Calu3 (cell line): ENCODE measurements around the gene ANKS1B. TPM values are rescaled to one million over a fixed set of nuclear protein-coding genes. Genes with fewer than 3 reads are reported as not detected.
A peak's percentile ranks its signal among the peaks of the same experiment; 100 is the strongest.

Experiments used
- BruUV-seq: library from RNA; stranded (reverse); fragments of 400-500 nt; replicated peaks from 2 replicates; lab custom pipeline; 2021; lab: Mats Ljungman, UMichigan
- CTCF ChIA-PET: fragments of 300-600 bp; sonication (Branson Sonifier 250); formaldehyde crosslinking; loops from one replicate; lab custom pipeline; 2022; ENCODE audit warnings: antibody characterized with exemption; lab: Charles Lee
- DNase-seq: peaks from one replicate; pipeline ENCODE4 v3.0.0; 2022
- H3K27ac Mint-ChIP-seq: one replicate; pipeline ENCODE4 v1.8.0; 2022; ENCODE audit warnings: mixed read lengths; ENCODE audit not compliant: unreplicated experiment
- H3K27me3 Mint-ChIP-seq: one replicate; pipeline ENCODE4 v1.8.0; 2022; ENCODE audit warnings: mixed read lengths; ENCODE audit not compliant: unreplicated experiment
- H3K36me3 Mint-ChIP-seq: one replicate; pipeline ENCODE4 v1.8.0; 2022; ENCODE audit warnings: mild to moderate bottlenecking, moderate library complexity, mixed read lengths; ENCODE audit not compliant: insufficient read depth, unreplicated experiment
- H3K4me1 Mint-ChIP-seq: one replicate; pipeline ENCODE4 v1.8.0; 2022; ENCODE audit warnings: mild to moderate bottlenecking, low read depth, mixed read lengths; ENCODE audit not compliant: unreplicated experiment
- H3K4me3 Mint-ChIP-seq: one replicate; pipeline ENCODE4 v1.8.0; 2022; ENCODE audit warnings: mild to moderate bottlenecking, low read depth, moderate library complexity, mixed read lengths; ENCODE audit not compliant: unreplicated experiment
- H3K9me3 Mint-ChIP-seq: one replicate; pipeline ENCODE4 v1.8.0; 2022; ENCODE audit warnings: low read depth, mixed read lengths; ENCODE audit not compliant: unreplicated experiment
- intact Hi-C: fragments of 100-400 bp; cut with micrococcal nuclease; formaldehyde crosslinking; loops from one replicate; pipeline ENCODE4 v1.10.0; 2022; ENCODE audit not compliant: unreplicated experiment
- total RNA-seq: library from RNA; stranded (reverse); gene quantifications from 2 replicates; pipeline ENCODE4 v1.2.3, GENCODE V29; 2022
- TF ChIP-seq, protein P1 (sequence below): fragments of 200-600 bp; IDR thresholded peaks from one replicate; pipeline ENCODE4 v1.8.0; 2022; ENCODE audit warnings: antibody characterized with exemption; ENCODE audit not compliant: unreplicated experiment

ANKS1B gene
- total RNA-seq, 1 experiment from 2014 or later: 1.7 TPM

DNA sequence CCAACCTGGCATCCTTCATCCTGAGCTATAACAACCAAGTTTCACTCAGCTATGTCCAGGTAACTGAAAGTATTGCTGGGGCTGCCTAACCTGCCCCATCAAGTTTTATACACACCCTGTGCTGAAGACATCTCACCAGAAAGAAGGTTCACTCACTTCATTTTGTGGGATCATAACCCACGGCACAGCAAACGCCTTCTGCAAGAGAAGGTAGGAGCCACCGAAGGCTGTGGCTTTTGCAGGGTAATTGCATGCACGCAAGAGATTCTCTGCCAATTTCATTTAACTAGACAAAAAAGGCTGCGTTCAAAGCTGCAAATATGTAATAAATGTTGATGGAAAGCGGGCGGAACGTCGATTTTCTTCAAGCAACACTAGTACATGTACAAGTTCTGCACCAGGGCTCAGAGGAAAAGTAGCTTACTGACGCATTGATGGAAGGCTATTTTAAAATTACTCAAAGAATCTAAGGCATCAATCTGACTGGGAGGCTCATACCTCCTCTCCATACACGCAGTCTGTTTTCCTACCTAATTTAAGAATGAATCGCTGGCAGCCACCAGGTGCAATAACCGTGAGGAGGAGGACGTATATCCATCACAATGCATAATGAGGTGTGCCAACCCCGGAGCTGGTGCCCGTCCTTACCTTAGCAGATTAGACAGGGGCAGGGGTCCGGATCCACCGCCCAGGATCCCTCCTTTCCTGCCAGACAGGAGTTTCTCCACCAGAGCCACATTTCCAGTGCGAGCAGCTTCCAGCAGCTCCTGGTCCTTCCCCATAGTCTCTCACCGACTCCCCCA, 1.1 kb downstream of the ANKS1B start:
- DNase-seq: no peak
- intact Hi-C loops: loop anchor here (5.0 kb wide), 1 partner anchor 171 kb away; no protein-coding TSS in a partner anchor

GRCh38 chr12:99981639-99982190, 3.0 kb downstream of the ANKS1B start:
- no peaks in the 10 kb centered on the region for H3K9me3 Mint-ChIP-seq
- CTCF ChIA-PET: no interaction called here
- no TSS peak for BruUV-seq
- peaks cover 17% of the 10 kb centered on the region for H3K36me3 Mint-ChIP-seq
- intact Hi-C loops: loop anchor here (5.0 kb wide), 1 partner anchor 169 kb away; no protein-coding TSS in a partner anchor
- DNase-seq: no peak
- H3K4me1 Mint-ChIP-seq: peaks cover 8% of the 10 kb centered on the region
- TF ChIP-seq, protein P1, sequence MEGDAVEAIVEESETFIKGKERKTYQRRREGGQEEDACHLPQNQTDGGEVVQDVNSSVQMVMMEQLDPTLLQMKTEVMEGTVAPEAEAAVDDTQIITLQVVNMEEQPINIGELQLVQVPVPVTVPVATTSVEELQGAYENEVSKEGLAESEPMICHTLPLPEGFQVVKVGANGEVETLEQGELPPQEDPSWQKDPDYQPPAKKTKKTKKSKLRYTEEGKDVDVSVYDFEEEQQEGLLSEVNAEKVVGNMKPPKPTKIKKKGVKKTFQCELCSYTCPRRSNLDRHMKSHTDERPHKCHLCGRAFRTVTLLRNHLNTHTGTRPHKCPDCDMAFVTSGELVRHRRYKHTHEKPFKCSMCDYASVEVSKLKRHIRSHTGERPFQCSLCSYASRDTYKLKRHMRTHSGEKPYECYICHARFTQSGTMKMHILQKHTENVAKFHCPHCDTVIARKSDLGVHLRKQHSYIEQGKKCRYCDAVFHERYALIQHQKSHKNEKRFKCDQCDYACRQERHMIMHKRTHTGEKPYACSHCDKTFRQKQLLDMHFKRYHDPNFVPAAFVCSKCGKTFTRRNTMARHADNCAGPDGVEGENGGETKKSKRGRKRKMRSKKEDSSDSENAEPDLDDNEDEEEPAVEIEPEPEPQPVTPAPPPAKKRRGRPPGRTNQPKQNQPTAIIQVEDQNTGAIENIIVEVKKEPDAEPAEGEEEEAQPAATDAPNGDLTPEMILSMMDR: no peak
- no peak overlapping the region for H3K27ac Mint-ChIP-seq
- H3K4me3 Mint-ChIP-seq: no peak overlapping the region
- peaks cover 18% of the 10 kb centered on the region for H3K27me3 Mint-ChIP-seq

More for the DNA sequence above, 1.1 kb downstream of the ANKS1B start:
- BruUV-seq: no TSS peak
- peak overlapping the region; percentile 46 for H3K27ac Mint-ChIP-seq
- peak overlapping the region; percentile 79 for H3K4me3 Mint-ChIP-seq
- CTCF ChIA-PET: interaction anchor here (0.7 kb wide), 3 partner anchors 71 to 1847 kb away, joined by 3 to 6 read pairs (median 3); partner anchors contain the start of gene GNPTAB
- TF ChIP-seq, protein P1: no peak
- peaks cover 8% of the 10 kb centered on the region for H3K4me1 Mint-ChIP-seq
- peaks cover 17% of the 10 kb centered on the region for H3K36me3 Mint-ChIP-seq
- peaks cover 18% of the 10 kb centered on the region for H3K27me3 Mint-ChIP-seq
- no peaks in the 10 kb centered on the region for H3K9me3 Mint-ChIP-seq

DNA sequence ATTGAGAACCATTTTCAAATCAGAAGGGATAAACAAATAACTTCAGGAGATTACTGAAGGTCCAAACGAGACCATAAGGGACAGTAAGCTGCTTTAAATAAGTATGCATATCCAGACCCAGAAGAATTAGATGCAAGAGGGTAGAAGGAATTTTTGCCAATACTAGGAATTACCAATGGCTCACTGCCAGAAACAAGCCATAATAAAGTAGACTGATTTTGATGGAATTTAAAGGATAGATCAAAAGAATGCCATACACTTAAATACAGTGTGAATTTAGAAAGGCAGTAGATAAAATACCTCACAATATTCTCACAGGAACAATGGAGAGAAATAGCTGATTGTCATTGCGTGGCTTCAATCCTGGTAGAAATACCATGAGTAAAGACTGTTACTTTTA, 5.3 kb downstream of the ANKS1B start:
- no peak for DNase-seq
- CTCF ChIA-PET: no interaction called here
- H3K9me3 Mint-ChIP-seq: no peaks in the 10 kb centered on the region
- no TSS peak for BruUV-seq
- TF ChIP-seq, protein P1: no peak
- H3K27ac Mint-ChIP-seq: no peak overlapping the region
- intact Hi-C loops: no loop called here
- H3K4me1 Mint-ChIP-seq: no peaks in the 10 kb centered on the region
- H3K27me3 Mint-ChIP-seq: peaks cover 18% of the 10 kb centered on the region
- H3K36me3 Mint-ChIP-seq: peaks cover 8% of the 10 kb centered on the region
- no peak overlapping the region for H3K4me3 Mint-ChIP-seq

GRCh38 chr12:99978152-99978551, 6.6 kb downstream of the ANKS1B start:
- CTCF ChIA-PET: interaction anchor here (0.6 kb wide), 1 partner anchor 93 kb away, joined by 3 read pairs; no protein-coding TSS in a partner anchor
- no peaks in the 10 kb centered on the region for H3K36me3 Mint-ChIP-seq
- H3K27me3 Mint-ChIP-seq: peaks cover 6% of the 10 kb centered on the region
- DNase-seq: no peak
- H3K27ac Mint-ChIP-seq: no peak overlapping the region
- no TSS peak for BruUV-seq
- no peaks in the 10 kb centered on the region for H3K4me1 Mint-ChIP-seq
- no peak overlapping the region for H3K4me3 Mint-ChIP-seq
- no peaks in the 10 kb centered on the region for H3K9me3 Mint-ChIP-seq
- TF ChIP-seq, protein P1: no peak
- intact Hi-C loops: no loop called here
